ENCODE results near the gene CDSN. TPM values are rescaled to one million over a fixed set of nuclear protein-coding genes. Genes with fewer than 3 reads are reported as not detected.

Gene CDSN
- total and polyA plus RNA-seq, 2 donors (not counting 1 experiment from before 2014, with no cell fraction given) = not detected

- Histone ChIP-seq H3K4me2 (ENCODE audit: extremely low read depth, insufficient read depth, low read length) (no peak overlapping the region), H3K27ac (ENCODE audit: insufficient read depth, low read length) (no peak overlapping the region), H3K36me3 (ENCODE audit: control insufficient read depth, insufficient read depth, low read length) (no peaks in the 10 kb centered on the region), H2AFZ (ENCODE audit: low read length) (no peak overlapping the region), H3K4me3 (replicated peaks in 1 of 4; ENCODE audit: control extremely low read depth in 1 of 4, insufficient read depth in 1 of 4, low read depth in 3 of 4, low read length in 4 of 4) (no peak overlapping the region), H4K20me1 (ENCODE audit: control insufficient read depth, extremely low read depth, insufficient read depth, low read length) (no peaks in the 10 kb centered on the region), H3K4me1 (ENCODE audit: control insufficient read depth, extremely low read depth, insufficient read depth, low read length) (no peaks in the 10 kb centered on the region), H3K79me2 (ENCODE audit: control insufficient read depth, insufficient read depth, low read length) (no peaks in the 10 kb centered on the region), H3K9ac (ENCODE audit: insufficient read depth, low read length) (no peak overlapping the region), H3K9me3 (ENCODE audit: control insufficient read depth, insufficient read depth, low read depth, low read length) (no peaks in the 10 kb centered on the region), H3K27me3 (ENCODE audit: control insufficient read depth, insufficient read depth, low read length) (peaks cover 17% of the 10 kb centered on the region)
- TF ChIP-seq CTCF (conservative IDR thresholded peaks at IDR 0.05 in 1 of 2, IDR thresholded peaks at IDR 0.05 in 1 of 2; ENCODE audit: low read depth in 1 of 2, low read length in 2 of 2) = no peak
- TF ChIP-seq EZH2 (IDR thresholded peaks at IDR 0.05; ENCODE audit: low read length, missing control alignments) = no peak
- no peak for DNase-seq (ENCODE audit: low read depth in 2 of 2)
Measured at GRCh38 chr6:31107052-31107451, 13.2 kb downstream of the CDSN start.

- H2AFZ ChIP-seq (ENCODE audit: low read length) = no peak overlapping the region
- no peak for TF ChIP-seq CTCF (conservative IDR thresholded peaks at IDR 0.05 in 1 of 2, IDR thresholded peaks at IDR 0.05 in 1 of 2; ENCODE audit: low read depth in 1 of 2, low read length in 2 of 2)
- no peaks in the 10 kb centered on the region for H3K36me3 ChIP-seq (ENCODE audit: control insufficient read depth, insufficient read depth, low read length)
- H4K20me1 ChIP-seq (ENCODE audit: control insufficient read depth, extremely low read depth, insufficient read depth, low read length) = no peaks in the 10 kb centered on the region
- peaks cover 4% of the 10 kb centered on the region for H3K27me3 ChIP-seq (ENCODE audit: control insufficient read depth, insufficient read depth, low read length)
- H3K4me2 ChIP-seq (ENCODE audit: extremely low read depth, insufficient read depth, low read length) = no peak overlapping the region
- H3K4me3 ChIP-seq (replicated peaks in 1 of 4; ENCODE audit: control extremely low read depth in 1 of 4, insufficient read depth in 1 of 4, low read depth in 3 of 4, low read length in 4 of 4) = no peak overlapping the region
- no peaks in the 10 kb centered on the region for H3K9me3 ChIP-seq (ENCODE audit: control insufficient read depth, insufficient read depth, low read depth, low read length)
- no peak overlapping the region for H3K27ac ChIP-seq (ENCODE audit: insufficient read depth, low read length)
- no peaks in the 10 kb centered on the region for H3K79me2 ChIP-seq (ENCODE audit: control insufficient read depth, insufficient read depth, low read length)
- H3K4me1 ChIP-seq (ENCODE audit: control insufficient read depth, extremely low read depth, insufficient read depth, low read length) = no peaks in the 10 kb centered on the region
- no peak overlapping the region for H3K9ac ChIP-seq (ENCODE audit: insufficient read depth, low read length)
- DNase-seq (ENCODE audit: low read depth in 2 of 2) = no peak
Measured at GRCh38 chr6:31103136-31103535, 17.1 kb downstream of the CDSN start.

GRCh38 chr6:31098449-31098938 lies 21.8 kb downstream of the CDSN start:
- Histone ChIP-seq H3K27me3 (ENCODE audit: control insufficient read depth, insufficient read depth, low read length) (no peaks in the 10 kb centered on the region), H4K20me1 (ENCODE audit: control insufficient read depth, extremely low read depth, insufficient read depth, low read length) (no peaks in the 10 kb centered on the region), H3K27ac (ENCODE audit: insufficient read depth, low read length) (no peak overlapping the region), H3K36me3 (ENCODE audit: control insufficient read depth, insufficient read depth, low read length) (no peaks in the 10 kb centered on the region), H2AFZ (ENCODE audit: low read length) (no peak overlapping the region), H3K9ac (ENCODE audit: insufficient read depth, low read length) (no peak overlapping the region), H3K4me2 (ENCODE audit: extremely low read depth, insufficient read depth, low read length) (no peak overlapping the region), H3K4me3 (replicated peaks in 1 of 4; ENCODE audit: control extremely low read depth in 1 of 4, insufficient read depth in 1 of 4, low read depth in 3 of 4, low read length in 4 of 4) (no peak overlapping the region), H3K4me1 (ENCODE audit: control insufficient read depth, extremely low read depth, insufficient read depth, low read length) (no peaks in the 10 kb centered on the region), H3K9me3 (ENCODE audit: control insufficient read depth, insufficient read depth, low read depth, low read length) (no peaks in the 10 kb centered on the region), H3K79me2 (ENCODE audit: control insufficient read depth, insufficient read depth, low read length) (no peaks in the 10 kb centered on the region)
- DNase-seq (ENCODE audit: low read depth in 2 of 2) = no peak
- TF ChIP-seq EZH2 (IDR thresholded peaks at IDR 0.05; ENCODE audit: low read length, missing control alignments) (no peak), CTCF (conservative IDR thresholded peaks at IDR 0.05 in 1 of 2, IDR thresholded peaks at IDR 0.05 in 1 of 2; ENCODE audit: low read depth in 1 of 2, low read length in 2 of 2) (no peak)
